22Rv1 (cell line): ENCODE measurements around the gene INSYN1.

ENCODE experiments used
- CTCF ChIP-seq: fragments of 450-650 bp; IDR thresholded peaks from 2 replicates; pipeline ENCODE4 v1.5.1; 2017; ENCODE audit warnings: mild to moderate bottlenecking
- ZFX ChIP-seq: fragments of 450-650 bp; IDR thresholded peaks from 2 replicates; pipeline ENCODE4 v1.6.1; 2017; ENCODE audit warnings: antibody characterized with exemption, borderline replicate concordance

GRCh38 chr15:73694419-73694818 lies 58.7 kb downstream of the INSYN1 start:
- TF ChIP-seq CTCF (no peak), ZFX (no peak)
